Bronchial epithelial cell (primary cell): Measurements from ENCODE around the gene PRDX5. TPM values are rescaled to one million over a fixed set of nuclear protein-coding genes. Genes with fewer than 3 reads are reported as not detected.

Experiments used
- DNase-seq: peaks from one replicate; pipeline ENCODE4 v3.0.0-alpha.2; 2010; ENCODE audit warnings: low read depth
- FAIRE-seq: peaks from 2 replicates; lab custom pipeline; 2011; peaks lifted over from hg19 to GRCh38; lab: Jason Lieb, UNC
- H3K27me3 ChIP-seq: 2 replicates; pipeline ENCODE4 v1.5.1; 2011; ENCODE audit warnings: low read length; ENCODE audit not compliant: control insufficient read depth, insufficient read depth
- H3K36me3 ChIP-seq: 2 replicates; pipeline ENCODE4 v1.5.1; 2011; ENCODE audit warnings: low read length; ENCODE audit not compliant: control insufficient read depth, insufficient read depth
- H3K4me3 ChIP-seq: 2 replicates; pipeline ENCODE4 v1.5.1; 2011; ENCODE audit warnings: mild to moderate bottlenecking, low read depth, low read length, control low read depth
- CTCF ChIP-seq: IDR thresholded peaks from 2 replicates; pipeline ENCODE4 v1.5.1; 2011; ENCODE audit warnings: mild to moderate bottlenecking, moderate library complexity, low read length, control low read depth, inconsistent platforms; ENCODE audit not compliant: insufficient read depth, severe bottlenecking
- total RNA-seq: library from RNA; depleted of rRNA; stranded (reverse); fragments of >200 nt; gene quantifications from 2 replicates; pipeline ENCODE4 v1.2.1, GENCODE V29; 2014

PRDX5 gene
- total RNA-seq, 1 donor from 2014 or later, result 649 TPM

- no peak for FAIRE-seq
- no peak for TF ChIP-seq CTCF
These were observed 43.7 kb downstream of the PRDX5 start for GRCh38 chr11:64361659-64362058.

GRCh38 chr11:64362339-64362738 is 44.4 kb downstream of the PRDX5 start:
- no peaks in the 10 kb centered on the region for H3K27me3 ChIP-seq
- FAIRE-seq (no peak), DNase-seq (no peak)
- peaks cover 40% of the 10 kb centered on the region for H3K36me3 ChIP-seq
- H3K4me3 ChIP-seq, result no peak overlapping the region
- no peak for TF ChIP-seq CTCF

More at GRCh38 chr11:64361659-64362058, 43.7 kb downstream of the PRDX5 start:
- Histone ChIP-seq H3K4me3 (no peak overlapping the region), H3K36me3 (peaks cover 40% of the 10 kb centered on the region), H3K27me3 (no peaks in the 10 kb centered on the region)
- DNase-seq, result no peak

GRCh38 chr11:64364435-64364834 is 46.5 kb downstream of the PRDX5 start:
- peaks cover 48% of the 10 kb centered on the region for H3K36me3 ChIP-seq

GRCh38 chr11:64364911-64365310 is 47.0 kb downstream of the PRDX5 start:
- TF ChIP-seq CTCF, result no peak
- no peak overlapping the region for H3K4me3 ChIP-seq
- H3K27me3 ChIP-seq, result no peaks in the 10 kb centered on the region
- DNase-seq (peak; percentile 11), FAIRE-seq (no peak)
- peaks cover 50% of the 10 kb centered on the region for H3K36me3 ChIP-seq

More at GRCh38 chr11:64364435-64364834, 46.5 kb downstream of the PRDX5 start:
- TF ChIP-seq CTCF, result no peak
- Histone ChIP-seq H3K4me3 (no peak overlapping the region), H3K27me3 (no peaks in the 10 kb centered on the region)
- DNase-seq (no peak), FAIRE-seq (peak; percentile 36)

GRCh38 chr11:64366751-64367150 is 48.8 kb downstream of the PRDX5 start:
- FAIRE-seq (no peak), DNase-seq (peak; percentile 78)
- no peak overlapping the region for H3K4me3 ChIP-seq
- TF ChIP-seq CTCF, result no peak
- no peaks in the 10 kb centered on the region for H3K27me3 ChIP-seq
- peaks cover 39% of the 10 kb centered on the region for H3K36me3 ChIP-seq
